Osteocyte (in vitro differentiated cells): ENCODE results near the gene IFT27. TPM values are rescaled to one million over a fixed set of nuclear protein-coding genes. Genes with fewer than 3 reads are reported as not detected.

Source experiments
- DNase-seq: peaks from one replicate; pipeline ENCODE4 v3.0.0; 2021; ENCODE audit warnings: mixed read lengths; ENCODE audit not compliant: unreplicated experiment; ENCODE audit errors: extremely low spot score
- H3K27ac Mint-ChIP-seq: one replicate; pipeline ENCODE4 v1.8.0; 2021; ENCODE audit warnings: mild to moderate bottlenecking, mixed read lengths; ENCODE audit not compliant: unreplicated experiment
- H3K27me3 Mint-ChIP-seq: one replicate; pipeline ENCODE4 v1.8.0; 2021; ENCODE audit warnings: mixed read lengths; ENCODE audit not compliant: unreplicated experiment
- H3K36me3 Mint-ChIP-seq: one replicate; pipeline ENCODE4 v1.8.0; 2021; ENCODE audit warnings: mixed read lengths; ENCODE audit not compliant: unreplicated experiment
- H3K4me1 Mint-ChIP-seq: one replicate; pipeline ENCODE4 v1.8.0; 2021; ENCODE audit warnings: mixed read lengths; ENCODE audit not compliant: unreplicated experiment
- H3K4me3 Mint-ChIP-seq: one replicate; pipeline ENCODE4 v1.8.0; 2021; ENCODE audit warnings: mild to moderate bottlenecking, moderate library complexity, mixed read lengths; ENCODE audit not compliant: unreplicated experiment
- H3K9me3 Mint-ChIP-seq: one replicate; pipeline ENCODE4 v1.8.0; 2021; ENCODE audit warnings: mixed read lengths; ENCODE audit not compliant: unreplicated experiment
- CTCF ChIP-seq: fragments of 200-600 bp; sonication (generic); IDR thresholded peaks from 2 replicates; pipeline ENCODE4 v1.5.0; 2021; ENCODE audit warnings: antibody characterized with exemption, mild to moderate bottlenecking, moderate library complexity
- total RNA-seq: library from RNA; stranded (reverse); gene quantifications from 2 replicates; pipeline ENCODE4 v1.2.1, GENCODE V29; 2021

IFT27 gene
- total RNA-seq, 1 donor from 2014 or later, result 36.9 TPM

GRCh38 chr22:36726007-36726380, 49.9 kb downstream of the IFT27 start:
- H3K27ac Mint-ChIP-seq, result no peak overlapping the region
- DNase-seq, result peak; percentile 76
- H3K9me3 Mint-ChIP-seq, result no peaks in the 10 kb centered on the region
- no peak overlapping the region for H3K4me3 Mint-ChIP-seq
- no peaks in the 10 kb centered on the region for H3K4me1 Mint-ChIP-seq
- no peak for TF ChIP-seq CTCF
- peaks cover 61% of the 10 kb centered on the region for H3K27me3 Mint-ChIP-seq
- H3K36me3 Mint-ChIP-seq, result no peaks in the 10 kb centered on the region

GRCh38 chr22:36725366-36726006, 50.4 kb downstream of the IFT27 start:
- no peaks in the 10 kb centered on the region for H3K36me3 Mint-ChIP-seq
- TF ChIP-seq CTCF, result no peak
- no peak overlapping the region for H3K4me3 Mint-ChIP-seq
- H3K9me3 Mint-ChIP-seq, result no peaks in the 10 kb centered on the region
- H3K27me3 Mint-ChIP-seq, result peaks cover 65% of the 10 kb centered on the region
- no peak overlapping the region for H3K27ac Mint-ChIP-seq
- DNase-seq, result peak; percentile 70
- H3K4me1 Mint-ChIP-seq, result no peaks in the 10 kb centered on the region

GRCh38 chr22:36724836-36725235, 51.1 kb downstream of the IFT27 start:
- Mint-ChIP-seq H3K27me3 (peaks cover 69% of the 10 kb centered on the region), H3K9me3 (no peaks in the 10 kb centered on the region), H3K4me1 (no peaks in the 10 kb centered on the region), H3K4me3 (no peak overlapping the region), H3K27ac (no peak overlapping the region), H3K36me3 (no peaks in the 10 kb centered on the region)
- TF ChIP-seq CTCF, result no peak
- no peak for DNase-seq

- Mint-ChIP-seq H3K4me3 (no peak overlapping the region), H3K27ac (no peak overlapping the region), H3K27me3 (peaks cover 76% of the 10 kb centered on the region), H3K36me3 (no peaks in the 10 kb centered on the region), H3K9me3 (no peaks in the 10 kb centered on the region), H3K4me1 (no peaks in the 10 kb centered on the region)
- TF ChIP-seq CTCF, result no peak
- no peak for DNase-seq
Observed at GRCh38 chr22:36722055-36722454, 53.9 kb downstream of the IFT27 start.

GRCh38 chr22:36715647-36716046, 60.3 kb downstream of the IFT27 start:
- TF ChIP-seq CTCF, result no peak
- H3K4me3 Mint-ChIP-seq, result no peak overlapping the region
- H3K27ac Mint-ChIP-seq, result no peak overlapping the region
- no peaks in the 10 kb centered on the region for H3K9me3 Mint-ChIP-seq
- no peak for DNase-seq
- peaks cover 74% of the 10 kb centered on the region for H3K27me3 Mint-ChIP-seq
- no peaks in the 10 kb centered on the region for H3K36me3 Mint-ChIP-seq
- H3K4me1 Mint-ChIP-seq, result no peaks in the 10 kb centered on the region
